Erythroblast (primary cell): ENCODE data around the gene ARTN.

Source experiments
- GATA1 ChIP-seq: IDR thresholded peaks from 2 replicates; pipeline ENCODE4 v1.6.1; 2011; ENCODE audit warnings: low read depth, mild to moderate bottlenecking, control low read depth, low read length, moderate library complexity
- POLR2A ChIP-seq: IDR thresholded peaks from 2 replicates; pipeline ENCODE4 v1.6.1; 2011; ENCODE audit warnings: mild to moderate bottlenecking, low read length

GRCh38 chr1:43902058-43902831 lies 31.4 kb upstream of the ARTN start:
- TF ChIP-seq POLR2A (no peak), GATA1 (no peak)
